H1 (cell line): ENCODE results near the gene SUSD1. TPM values are rescaled to one million over a fixed set of nuclear protein-coding genes. Genes with fewer than 3 reads are reported as not detected.

Experiments used
- CTCF ChIA-PET: fragments of 300-600 bp; sonication (Branson Sonifier 250); formaldehyde crosslinking; loops from one replicate; lab custom pipeline; 2021; ENCODE audit not compliant: partially characterized antibody; lab: Charles Lee
- POLR2A ChIA-PET: fragments of 300-600 bp; sonication (Branson Sonifier 250); formaldehyde crosslinking; loops from one replicate; lab custom pipeline; 2021; ENCODE audit warnings: inconsistent platforms; ENCODE audit not compliant: partially characterized antibody; lab: Charles Lee
- DNase-seq, 2 experiments: peaks; one replicate each; pipeline versions ENCODE4 v3.0.0 to v3.0.0-alpha.2; 2010 to 2022; ENCODE audit warnings: low spot score in 2 of 2, low read depth in 1 of 2, mixed read lengths in 1 of 2
- FAIRE-seq: peaks from 2 replicates; lab custom pipeline; 2011; peaks lifted over from hg19 to GRCh38; lab: Jason Lieb, UNC
- H2AFZ ChIP-seq: 2 replicates; pipeline ENCODE4 v1.8.1; 2012; ENCODE audit warnings: low read length, inconsistent platforms
- H2AK5ac ChIP-seq: 2 replicates; pipeline ENCODE4 v1.6.1; 2013; ENCODE audit warnings: low read depth, low read length
- H2BK120ac ChIP-seq: replicated peaks from 2 replicates; pipeline ENCODE3; 2013; ENCODE audit warnings: low read depth, low read length, inconsistent platforms
- H2BK12ac ChIP-seq: 2 replicates; pipeline ENCODE4 v1.6.1; 2013; ENCODE audit warnings: low read depth, low read length
- H2BK15ac ChIP-seq: 2 replicates; pipeline ENCODE4 v1.6.1; 2013; ENCODE audit warnings: low read length
- H2BK20ac ChIP-seq: 2 replicates; pipeline ENCODE4 v1.6.1; 2013; ENCODE audit warnings: low read length
- H2BK5ac ChIP-seq: 2 replicates; pipeline ENCODE4 v1.6.1; 2013; ENCODE audit warnings: low read depth, low read length
- H3K14ac ChIP-seq: 2 replicates; pipeline ENCODE4 v1.6.1; 2013; ENCODE audit warnings: inconsistent platforms; ENCODE audit not compliant: insufficient read length
- H3K18ac ChIP-seq: 2 replicates; pipeline ENCODE4 v1.6.1; 2013; ENCODE audit warnings: low read length; ENCODE audit errors: extremely low read depth
- H3K23ac ChIP-seq: 2 replicates; pipeline ENCODE4 v1.6.1; 2013; ENCODE audit warnings: inconsistent platforms; ENCODE audit not compliant: insufficient read length
- H3K23me2 ChIP-seq: 2 replicates; pipeline ENCODE4 v1.6.1; 2013; ENCODE audit warnings: low read depth, low read length
- H3K27ac ChIP-seq: 2 replicates; pipeline ENCODE4 v1.6.1; 2011; ENCODE audit warnings: low read depth, low read length, inconsistent platforms
- H3K27me3 ChIP-seq, 4 experiments: replicated peaks in 1 of 4; 1 replicate in 1 of 4; 2 replicates in 3 of 4; pipeline versions ENCODE4 v1.6.1 to v1.8.1; 2011 to 2013; ENCODE audit warnings: low read length in 3 of 4, mild to moderate bottlenecking in 3 of 4, inconsistent platforms in 2 of 4, mixed read lengths in 2 of 4, moderate library complexity in 1 of 4; ENCODE audit not compliant: control insufficient read depth in 3 of 4, insufficient read depth in 3 of 4; ENCODE audit errors: extremely low read depth in 1 of 4
- H3K36me3 ChIP-seq, 4 experiments: 2 replicates each; pipeline versions ENCODE4 v1.6.1 to v1.8.1; 2011 to 2013; ENCODE audit warnings: mild to moderate bottlenecking in 4 of 4, low read length in 3 of 4, moderate library complexity in 2 of 4, control low read depth in 1 of 4, inconsistent platforms in 1 of 4; ENCODE audit not compliant: insufficient read depth in 4 of 4, control insufficient read depth in 2 of 4
- H3K4ac ChIP-seq: replicated peaks from 2 replicates; pipeline ENCODE3; 2013; ENCODE audit warnings: low read length, low read depth, mixed read lengths, inconsistent platforms; ENCODE audit not compliant: insufficient read length
- H3K4me1 ChIP-seq, 4 experiments: replicated peaks in 1 of 4; 1 replicate in 1 of 4; 2 replicates in 3 of 4; pipeline versions ENCODE4 v1.6.1 to v1.8.1; 2011 to 2013; ENCODE audit warnings: low read length in 3 of 4, inconsistent platforms in 2 of 4, mixed read lengths in 1 of 4; ENCODE audit not compliant: insufficient read depth in 4 of 4, control insufficient read depth in 3 of 4
- H3K4me2 ChIP-seq, 2 experiments: 2 replicates each; pipeline versions ENCODE4 v1.6.1 to v1.8.1; 2011 to 2013; ENCODE audit warnings: low read depth in 2 of 2, low read length in 2 of 2, control low read depth in 1 of 2, inconsistent platforms in 1 of 2, mild to moderate bottlenecking in 1 of 2; ENCODE audit not compliant: insufficient read depth in 1 of 2
- H3K4me3 ChIP-seq, 4 experiments: fragments of 200-600, 300-600 bp in 1 of 4; sonication (generic), shearing (Covaris generic), sonication (Bioruptor Twin) in 1 of 4; 2 replicates each; pipeline versions ENCODE4 v1.5.1 to v1.8.1; 2011 to 2016; ENCODE audit warnings: low read length in 4 of 4, low read depth in 3 of 4, control low read depth in 2 of 4, inconsistent platforms in 2 of 4, mild to moderate bottlenecking in 2 of 4, mixed read lengths in 1 of 4, moderate library complexity in 1 of 4; ENCODE audit not compliant: insufficient read depth in 2 of 4; ENCODE audit errors: extremely low read depth in 1 of 4
- H3K56ac ChIP-seq: replicated peaks from 2 replicates; pipeline ENCODE3; 2013; ENCODE audit warnings: low read depth, mild to moderate bottlenecking, mixed read lengths, low read length, inconsistent platforms; ENCODE audit not compliant: insufficient read length
- H3K79me1 ChIP-seq: 2 replicates; pipeline ENCODE4 v1.6.1; 2013; ENCODE audit warnings: low read depth, low read length, control low read depth
- H3K79me2 ChIP-seq, 2 experiments: 2 replicates each; pipeline versions ENCODE4 v1.6.1 to v1.8.1; 2012 to 2013; ENCODE audit warnings: low read length in 2 of 2, mild to moderate bottlenecking in 2 of 2, inconsistent platforms in 1 of 2; ENCODE audit not compliant: insufficient read depth in 2 of 2, control insufficient read depth in 1 of 2
- H3K9ac ChIP-seq, 4 experiments: replicated peaks in 1 of 4; 1 replicate in 1 of 4; 2 replicates in 3 of 4; pipeline versions ENCODE4 v1.6.1 to v1.8.1; 2011 to 2013; ENCODE audit warnings: low read depth in 3 of 4, low read length in 3 of 4, control low read depth in 2 of 4, mild to moderate bottlenecking in 2 of 4, moderate library complexity in 2 of 4, inconsistent platforms in 1 of 4; ENCODE audit errors: extremely low read depth in 1 of 4
- H3K9me3 ChIP-seq, 2 experiments: 2 replicates each; pipeline versions ENCODE4 v1.6.1 to v1.8.1; 2012 to 2013; ENCODE audit warnings: mild to moderate bottlenecking in 2 of 2, moderate library complexity in 2 of 2, control low read depth in 1 of 2, inconsistent platforms in 1 of 2, low read depth in 1 of 2, low read length in 1 of 2, mixed read lengths in 1 of 2; ENCODE audit not compliant: insufficient read depth in 2 of 2
- H4K20me1 ChIP-seq, 2 experiments: replicated peaks in 1 of 2; 2 replicates each; pipeline versions ENCODE3 to v1.8.1; 2011 to 2013; ENCODE audit warnings: inconsistent platforms in 2 of 2, low read length in 2 of 2, mild to moderate bottlenecking in 1 of 2; ENCODE audit not compliant: insufficient read depth in 2 of 2, control insufficient read depth in 1 of 2
- H4K5ac ChIP-seq: 2 replicates; pipeline ENCODE4 v1.6.1; 2013; ENCODE audit warnings: low read length, low read depth, mixed read lengths, inconsistent platforms; ENCODE audit not compliant: insufficient read length
- H4K8ac ChIP-seq: 2 replicates; pipeline ENCODE4 v1.8.0; 2013; ENCODE audit warnings: mild to moderate bottlenecking, moderate library complexity, low read length, inconsistent platforms; ENCODE audit not compliant: insufficient read depth; ENCODE audit errors: extremely low read depth
- H4K91ac ChIP-seq: replicated peaks from 2 replicates; pipeline ENCODE3; 2013; ENCODE audit warnings: low read length, mixed read lengths, inconsistent platforms; ENCODE audit not compliant: insufficient read length
- ATF3 ChIP-seq: IDR thresholded peaks from 2 replicates; pipeline ENCODE4 v1.6.1; 2011; ENCODE audit warnings: low read depth, mild to moderate bottlenecking, low read length; ENCODE audit not compliant: insufficient read depth
- BRCA1 ChIP-seq: IDR thresholded peaks from 2 replicates; pipeline ENCODE4 v1.6.1; 2012; ENCODE audit warnings: low read depth, low read length, improper control_type of control experiment
- CBX5 ChIP-seq: fragments of 300-800, 300-1000 bp; sonication (generic); IDR thresholded peaks from 2 replicates; pipeline ENCODE4 v1.7.1; 2016; ENCODE audit warnings: antibody characterized with exemption, low read length, low read depth
- CHD2 ChIP-seq: IDR thresholded peaks from 2 replicates; pipeline ENCODE4 v1.6.1; 2012; ENCODE audit warnings: low read length, improper control_type of control experiment
- FOSL1 ChIP-seq: IDR thresholded peaks from 2 replicates; pipeline ENCODE4 v1.6.1; 2011; ENCODE audit warnings: mild to moderate bottlenecking, low read depth, low read length, moderate library complexity; ENCODE audit not compliant: insufficient read depth
- HDAC6 ChIP-seq: IDR thresholded peaks from one replicate; pipeline ENCODE4 v1.7.1; 2012; ENCODE audit warnings: low read depth, mild to moderate bottlenecking, inconsistent platforms, low read length, moderate library complexity
- KDM5A ChIP-seq: fragments of 200-600 bp; IDR thresholded peaks from 2 replicates; pipeline ENCODE4 v1.7.1; 2012; ENCODE audit warnings: mild to moderate bottlenecking, low read length, inconsistent platforms, mixed read lengths
- POU5F1 ChIP-seq: IDR thresholded peaks from 2 replicates; pipeline ENCODE4 v1.6.1; 2011; ENCODE audit warnings: low read depth, mild to moderate bottlenecking, low read length, moderate library complexity
- RXRA ChIP-seq: IDR thresholded peaks from 2 replicates; pipeline ENCODE4 v1.6.1; 2011; ENCODE audit warnings: low read depth, mild to moderate bottlenecking, low read length, moderate library complexity; ENCODE audit not compliant: insufficient read depth
- SIX5 ChIP-seq: IDR thresholded peaks from 2 replicates; pipeline ENCODE4 v1.6.1; 2011; ENCODE audit warnings: mild to moderate bottlenecking, low read depth, low read length
- SP1 ChIP-seq: IDR thresholded peaks from 2 replicates; pipeline ENCODE4 v1.6.1; 2011; ENCODE audit warnings: low read depth, low read length
- SP4 ChIP-seq: IDR thresholded peaks from 2 replicates; pipeline ENCODE4 v1.6.1; 2012; ENCODE audit warnings: low read length, inconsistent platforms
- SRF ChIP-seq: IDR thresholded peaks from 2 replicates; pipeline ENCODE4 v1.6.1; 2011; ENCODE audit warnings: mild to moderate bottlenecking, low read depth, low read length, moderate library complexity
- WGBS, 2 experiments: shearing (Covaris generic) in 1 of 2; methylation state at CpG; one replicate each; pipeline versions ENCODE4 v1.1.6 to v1.1.7; 2013 to 2015; ENCODE audit warnings: low lambda C conversion rate in 2 of 2, mixed read lengths in 2 of 2, inconsistent platforms in 1 of 2, low coverage in 1 of 2, missing lambda C conversion rate in 1 of 2; ENCODE audit not compliant: insufficient replicate concordance in 2 of 2, insufficient coverage in 1 of 2, insufficient read length in 1 of 2; ENCODE audit errors: extremely low coverage in 1 of 2, missing lambda C conversion rate in 1 of 2; 5-methylcytosine and 5-hydroxymethylcytosine counted together
- polyA plus RNA-seq, 7 experiments: library from polyadenylated mRNA; depleted of rRNA in 3 of 7; stranded (reverse) in 5 of 7; unstranded in 2 of 7; fragments of >200 nt in 5 of 7; fragments of 200-250 nt in 2 of 7; gene quantifications; 1 replicate in 5 of 7; 2 replicates in 1 of 7; 4 replicates in 1 of 7; pipeline versions ENCODE4 v1.2.1 to v1.2.3, GENCODE V29; 2011 to 2013; ENCODE audit warnings: missing spikeins in 2 of 7, mixed read lengths in 2 of 7
- total RNA-seq: library from RNA; stranded (reverse); fragmentation: NEBNext Ultra II Directional; extraction: Animal tissue kit (Norgen Biotek cat#: 25700); gene quantifications from 2 replicates; pipeline ENCODE4 v1.2.1, GENCODE V29; 2021

Gene SUSD1
- total and polyA plus RNA-seq, 2 of the 8 experiments (the other 6 are each of a cell fraction or from before 2014, with no cell fraction given) = 2.8 to 7.2 TPM

- no peaks in the 10 kb centered on the region for H3K23me2 ChIP-seq
- WGBS, 2 experiments = 85% methylated on average over 7 of the region's 7 CpGs; no CpG with 5 or more reads in 1 of the 2 experiments
- H4K8ac ChIP-seq = no peak overlapping the region
- no peak overlapping the region for H3K27ac ChIP-seq
- FAIRE-seq (no peak), DNase-seq (no peak)
- H2BK120ac ChIP-seq = no peak overlapping the region
- no peak overlapping the region for H2BK20ac ChIP-seq
- H2BK15ac ChIP-seq = 0 out of 2 replicates have a peak overlapping the region, but pooled peaks have one; percentile 82
- H3K18ac ChIP-seq = no peak overlapping the region
- peaks cover 0 to 2% (median under 1%) of the 10 kb centered on the region in 4 experiments; a peak in 1 of 7 replicates for H3K4me1 ChIP-seq
- H3K79me2 ChIP-seq = no peaks in the 10 kb centered on the region
- H3K79me1 ChIP-seq = no peaks in the 10 kb centered on the region
- no peak overlapping the region for H3K9ac ChIP-seq
- H4K91ac ChIP-seq = peak overlapping the region; percentile 33
- H3K23ac ChIP-seq = no peak overlapping the region
- CTCF ChIA-PET = interaction anchor here (0.9 to 8.8 kb wide), 5 partner anchors 10 to 826 kb away, joined by 3 to 118 read pairs (median 15); no protein-coding TSS in a partner anchor
- H3K4ac ChIP-seq = no peak overlapping the region
- no peak overlapping the region for H2AFZ ChIP-seq
- no peaks in the 10 kb centered on the region for H4K20me1 ChIP-seq
- no peak overlapping the region for H3K14ac ChIP-seq
- H2BK5ac ChIP-seq = no peak overlapping the region; the same call in 1 of the 2 replicates
- no peak overlapping the region for H3K4me3 ChIP-seq
- H3K9me3 ChIP-seq = no peaks in the 10 kb centered on the region
- POLR2A ChIA-PET = no interaction called here
- no peak overlapping the region for H3K56ac ChIP-seq
- H3K27me3 ChIP-seq = no peaks in the 10 kb centered on the region
- no peak overlapping the region for H2BK12ac ChIP-seq
- H3K4me2 ChIP-seq = no peak overlapping the region
- no peak overlapping the region for H4K5ac ChIP-seq
- H2AK5ac ChIP-seq = no peak overlapping the region
- H3K36me3 ChIP-seq = no peaks in the 10 kb centered on the region
- TF ChIP-seq ATF3 (no peak), SIX5 (no peak), SRF (no peak), CBX5 (no peak), HDAC6 (no peak), SP1 (no peak), BRCA1 (no peak), POU5F1 (no peak), SP4 (no peak), CHD2 (no peak), RXRA (no peak), KDM5A (no peak), FOSL1 (no peak)
Observed at GRCh38 chr9:112076814-112077213, 98.3 kb downstream of the SUSD1 start.
